Smooth muscle cell (in vitro differentiated cells): ENCODE measurements around the gene KRTAP24-1. TPM values are rescaled to one million over a fixed set of nuclear protein-coding genes. Genes with fewer than 3 reads are reported as not detected.

Source experiments
- DNase-seq: peaks from one replicate; lab custom pipeline; 2025; ENCODE audit not compliant: unreplicated experiment; lab: John Stamatoyannopoulos, UW
- H2AFZ ChIP-seq: fragments of 200-600 bp; sonication (generic); 2 replicates; pipeline ENCODE4 v1.6.0; 2016; ENCODE audit warnings: antibody characterized with exemption, low read depth, mild to moderate bottlenecking
- H3F3A ChIP-seq: fragments of 200-600 bp; sonication (generic); 2 replicates; pipeline ENCODE4 v1.6.0; 2017; ENCODE audit warnings: antibody characterized with exemption, low read depth
- H3K27ac ChIP-seq: fragments of 200-600 bp; sonication (generic); 2 replicates; pipeline ENCODE4 v1.5.1; 2016; ENCODE audit warnings: low read depth, mild to moderate bottlenecking
- H3K27me3 ChIP-seq: fragments of 200-600 bp; sonication (generic); 2 replicates; pipeline ENCODE4 v1.6.1; 2016; ENCODE audit warnings: low read depth, mild to moderate bottlenecking
- H3K36me3 ChIP-seq: fragments of 200-600 bp; sonication (generic); 2 replicates; pipeline ENCODE4 v1.5.1; 2016; ENCODE audit warnings: low read depth
- H3K4me1 ChIP-seq: fragments of 200-600 bp; sonication (generic); 2 replicates; pipeline ENCODE4 v1.5.1; 2016; ENCODE audit warnings: low read depth
- H3K4me2 ChIP-seq: fragments of 200-600 bp; sonication (generic); 2 replicates; pipeline ENCODE4 v1.6.0; 2016; ENCODE audit warnings: mild to moderate bottlenecking
- H3K4me3 ChIP-seq: fragments of 200-600 bp; sonication (generic); 2 replicates; pipeline ENCODE4 v1.5.1; 2016; ENCODE audit warnings: mild to moderate bottlenecking
- H3K79me2 ChIP-seq: fragments of 200-600 bp; sonication (generic); 2 replicates; pipeline ENCODE4 v1.6.0; 2016; ENCODE audit warnings: low read depth, mild to moderate bottlenecking
- H3K9ac ChIP-seq: fragments of 200-600 bp; sonication (generic); 2 replicates; pipeline ENCODE4 v1.6.0; 2016; ENCODE audit warnings: low read depth
- H3K9me3 ChIP-seq: fragments of 200-600 bp; sonication (generic); replicated peaks from 2 replicates; pipeline ENCODE4 v1.5.1; 2016; ENCODE audit warnings: low read depth
- H4K20me1 ChIP-seq: fragments of 200-600 bp; sonication (generic); 2 replicates; pipeline ENCODE4 v1.6.0; 2016; ENCODE audit warnings: low read depth
- CTCF ChIP-seq: fragments of 200-600 bp; sonication (generic); IDR thresholded peaks from 2 replicates; pipeline ENCODE4 v1.5.1; 2017; ENCODE audit warnings: borderline replicate concordance, mild to moderate bottlenecking, antibody characterized with exemption; ENCODE audit not compliant: insufficient read depth, poor library complexity, severe bottlenecking
- WGBS: methylation state at CpG from one replicate; pipeline ENCODE4 v1.1.7; 2016; ENCODE audit warnings: low lambda C conversion rate; 5-methylcytosine and 5-hydroxymethylcytosine counted together
- polyA plus RNA-seq: library from polyadenylated mRNA; unstranded; fragments of >200 nt; fragmentation: Nextera tagmentation; extraction: Ambion mirVana; gene quantifications from 2 replicates; pipeline ENCODE4 v1.2.1, GENCODE V29; 2016
- total RNA-seq: library from RNA; depleted of rRNA; stranded (reverse); fragments of >200 nt; gene quantifications from 2 replicates; pipeline ENCODE4 v1.2.3, GENCODE V29; 2014

KRTAP24-1 gene
- total and polyA plus RNA-seq, 2 experiments from 2014 or later, result not detected

GRCh38 chr21:30315701-30316100 lies 33.0 kb upstream of the KRTAP24-1 start:
- no peaks in the 10 kb centered on the region for H3K79me2 ChIP-seq
- no peaks in the 10 kb centered on the region for H3K9me3 ChIP-seq
- H2AFZ ChIP-seq, result no peak overlapping the region
- no peaks in the 10 kb centered on the region for H3K36me3 ChIP-seq
- no peak overlapping the region for H3K9ac ChIP-seq
- no peak for TF ChIP-seq CTCF
- H3F3A ChIP-seq, result no peaks in the 10 kb centered on the region
- H3K4me3 ChIP-seq, result no peak overlapping the region
- H3K4me2 ChIP-seq, result no peak overlapping the region
- no peaks in the 10 kb centered on the region for H3K27me3 ChIP-seq
- H3K27ac ChIP-seq, result no peak overlapping the region
- DNase-seq, result no peak
- no peaks in the 10 kb centered on the region for H4K20me1 ChIP-seq
- H3K4me1 ChIP-seq, result no peaks in the 10 kb centered on the region
- WGBS, result 88% methylated on average over 2 of the region's 2 CpGs

- no peak for DNase-seq
- Histone ChIP-seq H3K27me3 (no peaks in the 10 kb centered on the region), H3K4me2 (no peak overlapping the region), H3K36me3 (no peaks in the 10 kb centered on the region), H3K4me1 (no peaks in the 10 kb centered on the region), H3K4me3 (no peak overlapping the region), H3K79me2 (no peaks in the 10 kb centered on the region), H2AFZ (no peak overlapping the region), H4K20me1 (no peaks in the 10 kb centered on the region), H3K9ac (no peak overlapping the region), H3K9me3 (no peaks in the 10 kb centered on the region), H3F3A (no peaks in the 10 kb centered on the region), H3K27ac (no peak overlapping the region)
- 93% methylated on average over 2 of the region's 2 CpGs for WGBS
- no peak for TF ChIP-seq CTCF
Measured at GRCh38 chr21:30306884-30307283, 24.1 kb upstream of the KRTAP24-1 start.

GRCh38 chr21:30305136-30305535 lies 22.4 kb upstream of the KRTAP24-1 start:
- Histone ChIP-seq H4K20me1 (no peaks in the 10 kb centered on the region), H3K27ac (no peak overlapping the region), H2AFZ (no peak overlapping the region), H3K9ac (no peak overlapping the region), H3K27me3 (no peaks in the 10 kb centered on the region), H3K79me2 (no peaks in the 10 kb centered on the region), H3K4me3 (no peak overlapping the region), H3F3A (no peaks in the 10 kb centered on the region), H3K4me2 (no peak overlapping the region), H3K4me1 (no peaks in the 10 kb centered on the region), H3K9me3 (no peaks in the 10 kb centered on the region), H3K36me3 (no peaks in the 10 kb centered on the region)
- WGBS, result 68% methylated on average over 1 of the region's 1 CpG
- no peak for DNase-seq
- no peak for TF ChIP-seq CTCF

GRCh38 chr21:30289215-30289614 lies 6.5 kb upstream of the KRTAP24-1 start, which contains the start of gene KRTAP25-1:
Gene KRTAP25-1 (minus strand): TSS chr21:30289514. CDS start chr21:30289490, 24 bp downstream.
- H3K4me3 ChIP-seq, result no peak within 1 kb of the TSS
- H4K20me1 ChIP-seq, result no peaks in the 10 kb centered on the region
- no peak within 1 kb of the TSS for H3K27ac ChIP-seq
- TF ChIP-seq CTCF, result no peak
- H3K79me2 ChIP-seq, result no peaks in the 10 kb centered on the region
- no peaks in the 10 kb centered on the region for H3K9me3 ChIP-seq
- no peak within 1 kb of the TSS for H2AFZ ChIP-seq
- whole genome bisulfite sequencing, result 94% methylated on average over 2 of the region's 2 CpGs
- H3K4me1 ChIP-seq, result no peaks in the 10 kb centered on the region
- no peak within 1 kb of the TSS for H3K4me2 ChIP-seq
- no peaks in the 10 kb centered on the region for H3K27me3 ChIP-seq
- H3F3A ChIP-seq, result no peaks in the 10 kb centered on the region
- no peak for DNase-seq
- H3K9ac ChIP-seq, result no peak within 1 kb of the TSS
- no peaks in the 10 kb centered on the region for H3K36me3 ChIP-seq
